IMR-90 (cell line): ENCODE results near the gene ALAD. TPM values are rescaled to one million over a fixed set of nuclear protein-coding genes. Genes with fewer than 3 reads are reported as not detected.

ENCODE experiments used
- ATAC-seq: fragments of 200-7000 bp; cut with Tn5 transposase; 2 replicates; pipeline ENCODE4 v1.9.1; 2020; ENCODE audit warnings: low read depth, mild to moderate bottlenecking, moderate library complexity
- BruUV-seq: library from RNA; stranded (reverse); fragments of 400-500 nt; replicated peaks from 2 replicates; lab custom pipeline; 2021; lab: Mats Ljungman, UMichigan
- CTCF ChIA-PET: fragments of 300-600 bp; formaldehyde crosslinking; extraction: SDS; loops from one replicate; lab custom pipeline; 2021; ENCODE audit warnings: antibody characterized with exemption; lab: Yijun Ruan, JAX
- POLR2A ChIA-PET: fragments of 300-600 bp; sonication (Branson Sonifier 250); formaldehyde crosslinking; loops from one replicate; lab custom pipeline; 2022; ENCODE audit warnings: antibody characterized with exemption; ENCODE audit not compliant: unreplicated experiment; lab: Charles Lee
- DNase-seq: peaks from one replicate; pipeline ENCODE4 v3.0.0; 2013
- H2AFZ ChIP-seq: replicated peaks from 2 replicates; pipeline ENCODE3; 2013; ENCODE audit warnings: low read length, mild to moderate bottlenecking; ENCODE audit not compliant: poor library complexity
- H2AK5ac ChIP-seq: 2 replicates; pipeline ENCODE4 v1.6.1; 2013; ENCODE audit warnings: low read depth, low read length, inconsistent platforms
- H2AK9ac ChIP-seq: replicated peaks from 2 replicates; pipeline ENCODE3; 2013; ENCODE audit warnings: mild to moderate bottlenecking, low read depth, low read length, moderate library complexity; ENCODE audit not compliant: poor library complexity
- H2BK120ac ChIP-seq: 2 replicates; pipeline ENCODE4 v1.6.1; 2013; ENCODE audit warnings: low read depth, low read length, inconsistent platforms
- H2BK15ac ChIP-seq: 3 replicates; pipeline ENCODE4 v1.6.1; 2013; ENCODE audit warnings: low read depth, low read length, inconsistent platforms
- H2BK20ac ChIP-seq: 2 replicates; pipeline ENCODE4 v1.6.1; 2013; ENCODE audit warnings: low read depth, mild to moderate bottlenecking, inconsistent platforms, low read length, moderate library complexity
- H2BK5ac ChIP-seq: 2 replicates; pipeline ENCODE4 v1.6.1; 2013; ENCODE audit warnings: mild to moderate bottlenecking, low read depth, low read length, inconsistent platforms; ENCODE audit not compliant: poor library complexity, severe bottlenecking
- H3K14ac ChIP-seq: replicated peaks from 2 replicates; pipeline ENCODE4 v1.6.1; 2013; ENCODE audit warnings: low read depth, low read length, inconsistent platforms
- H3K18ac ChIP-seq: 2 replicates; pipeline ENCODE4 v1.6.1; 2013; ENCODE audit warnings: low read depth, low read length, control low read depth
- H3K23ac ChIP-seq: 2 replicates; pipeline ENCODE4 v1.6.1; 2013; ENCODE audit warnings: low read depth, low read length, inconsistent platforms
- H3K27ac ChIP-seq: 2 replicates; pipeline ENCODE4 v1.5.1; 2013; ENCODE audit warnings: mild to moderate bottlenecking, control low read depth, low read length; ENCODE audit not compliant: insufficient read depth
- H3K27me3 ChIP-seq: 2 replicates; pipeline ENCODE4 v1.6.1; 2013; ENCODE audit warnings: low read length; ENCODE audit not compliant: control insufficient read depth, insufficient read depth
- H3K36me3 ChIP-seq: 2 replicates; pipeline ENCODE4 v1.6.1; 2013; ENCODE audit warnings: low read length, mixed read lengths; ENCODE audit not compliant: control insufficient read depth, insufficient read depth
- H3K4ac ChIP-seq: 2 replicates; pipeline ENCODE4 v1.6.1; 2013; ENCODE audit warnings: low read depth, low read length, inconsistent platforms
- H3K4me1 ChIP-seq: 2 replicates; pipeline ENCODE4 v1.6.1; 2013; ENCODE audit warnings: low read length, mixed read lengths; ENCODE audit not compliant: control insufficient read depth, insufficient read depth
- H3K4me2 ChIP-seq: 2 replicates; pipeline ENCODE4 v1.6.1; 2013; ENCODE audit warnings: low read depth, mild to moderate bottlenecking, control low read depth, low read length, moderate library complexity
- H3K4me3 ChIP-seq: 2 replicates; pipeline ENCODE4 v1.5.1; 2013; ENCODE audit warnings: low read depth, mild to moderate bottlenecking, control low read depth, low read length, moderate library complexity; ENCODE audit not compliant: insufficient read depth
- H3K56ac ChIP-seq: 2 replicates; pipeline ENCODE4 v1.6.1; 2013; ENCODE audit warnings: low read length, inconsistent platforms; ENCODE audit not compliant: insufficient read depth; ENCODE audit errors: extremely low read depth
- H3K79me1 ChIP-seq, 2 experiments: 2 replicates each; pipeline ENCODE4 v1.6.1; 2013; ENCODE audit warnings: low read length in 2 of 2, inconsistent platforms in 1 of 2, low read depth in 1 of 2
- H3K9ac ChIP-seq: 2 replicates; pipeline ENCODE4 v1.6.1; 2013; ENCODE audit warnings: low read depth, low read length, control low read depth
- H3K9me1 ChIP-seq: 2 replicates; pipeline ENCODE4 v1.6.1; 2013; ENCODE audit warnings: low read length, inconsistent platforms; ENCODE audit not compliant: insufficient read depth
- H3K9me3 ChIP-seq: 2 replicates; pipeline ENCODE4 v1.6.1; 2013; ENCODE audit warnings: low read length; ENCODE audit not compliant: control insufficient read depth, insufficient read depth
- H4K20me1 ChIP-seq: 2 replicates; pipeline ENCODE4 v1.6.1; 2013; ENCODE audit warnings: low read length, inconsistent platforms; ENCODE audit not compliant: insufficient read depth
- H4K5ac ChIP-seq: 2 replicates; pipeline ENCODE4 v1.6.1; 2013; ENCODE audit warnings: mild to moderate bottlenecking, low read depth, low read length, control low read depth
- H4K8ac ChIP-seq, 2 experiments: 2 replicates each; pipeline ENCODE4 v1.6.1; 2013; ENCODE audit warnings: low read depth in 2 of 2, low read length in 2 of 2, control low read depth in 1 of 2, inconsistent platforms in 1 of 2
- H4K91ac ChIP-seq: 2 replicates; pipeline ENCODE4 v1.6.1; 2013; ENCODE audit warnings: low read depth, low read length, inconsistent platforms; ENCODE audit not compliant: insufficient read depth
- BHLHE40 ChIP-seq: fragments of 150-350 bp; IDR thresholded peaks from 2 replicates; pipeline ENCODE4 v1.6.1; 2016; ENCODE audit warnings: mild to moderate bottlenecking, low read depth, low read length
- CHD1 ChIP-seq: IDR thresholded peaks from 2 replicates; pipeline ENCODE4 v1.6.1; 2012; ENCODE audit warnings: low read depth, low read length, improper control_type of control experiment
- FOS ChIP-seq: fragments of 150-350 bp; IDR thresholded peaks from 2 replicates; pipeline ENCODE4 v1.6.1; 2016; ENCODE audit warnings: low read depth, low read length
- MAFK ChIP-seq: IDR thresholded peaks from 2 replicates; pipeline ENCODE4 v1.6.1; 2012; ENCODE audit warnings: low read depth, low read length, improper control_type of control experiment
- NFE2L2 ChIP-seq: fragments of 150-350 bp; IDR thresholded peaks from 2 replicates; pipeline ENCODE4 v1.6.1; 2016; ENCODE audit warnings: low read depth, mild to moderate bottlenecking, low read length
- POLR2A ChIP-seq: IDR thresholded peaks from 2 replicates; pipeline ENCODE4 v1.6.1; 2012; ENCODE audit warnings: mild to moderate bottlenecking, low read depth, low read length
- RAD21 ChIP-seq: IDR thresholded peaks from 2 replicates; pipeline ENCODE4 v1.6.1; 2012; ENCODE audit warnings: low read length, improper control_type of control experiment
- RCOR1 ChIP-seq: IDR thresholded peaks from 2 replicates; pipeline ENCODE4 v1.6.1; 2012; ENCODE audit warnings: mild to moderate bottlenecking, low read length, improper control_type of control experiment; ENCODE audit not compliant: insufficient replicate concordance
- RFX5 ChIP-seq: IDR thresholded peaks from 2 replicates; pipeline ENCODE4 v1.8.0; 2012; ENCODE audit warnings: low read depth, mild to moderate bottlenecking, low read length, moderate library complexity
- SMC3 ChIP-seq: fragments of 150-350 bp; IDR thresholded peaks from 2 replicates; pipeline ENCODE4 v1.6.1; 2016; ENCODE audit warnings: low read depth, mild to moderate bottlenecking, antibody characterized with exemption, low read length, moderate library complexity
- USF2 ChIP-seq: fragments of 150-350 bp; IDR thresholded peaks from 2 replicates; pipeline ENCODE4 v1.6.1; 2017; ENCODE audit warnings: mild to moderate bottlenecking, antibody characterized with exemption, low read length, low read depth
- WGBS, 2 experiments: methylation state at CpG; one replicate each; pipeline versions ENCODE4 v1.1.5 to v1.1.7; 2013; ENCODE audit warnings: missing lambda C conversion rate in 2 of 2; ENCODE audit not compliant: insufficient read length in 1 of 2; ENCODE audit errors: extremely low coverage in 2 of 2; 5-methylcytosine and 5-hydroxymethylcytosine counted together
- dilution Hi-C: fragments of 300-500 bp; cut with HindIII; formaldehyde crosslinking; loops from one replicate; pipeline ENCODE4 v1.14.3; 2018; ENCODE audit warnings: low sequenced_read_pairs; ENCODE audit not compliant: unreplicated experiment
- in situ Hi-C: fragments of 300-500 bp; cut with MboI; formaldehyde crosslinking; loops from 3 replicates; pipeline ENCODE4 v1.14.3; 2019; ENCODE audit warnings: low sequenced_read_pairs, inconsistent platforms, mixed read lengths
- intact Hi-C: fragments of 100-400 bp; cut with micrococcal nuclease; formaldehyde crosslinking; loops from 2 replicates; pipeline ENCODE4 v1.10.0; 2022
- polyA plus RNA-seq, 3 experiments: library from polyadenylated mRNA; depleted of rRNA; stranded (reverse); fragments of >200 nt; gene quantifications; 2 replicates each; pipeline ENCODE4 v1.2.3, GENCODE V29; 2012; ENCODE audit warnings: low replicate concordance in 1 of 3
- total RNA-seq: library from RNA; depleted of rRNA; stranded (reverse); fragments of >200 nt; gene quantifications from 2 replicates; pipeline ENCODE4 v1.2.3, GENCODE V29; 2012
- TF ChIP-seq, protein P1 (sequence below): conservative IDR thresholded peaks from 2 replicates; pipeline ENCODE4 v1.5.1; 2012; ENCODE audit warnings: mild to moderate bottlenecking, low read depth, low read length, improper control_type of control experiment
- TF ChIP-seq, protein P2 (sequence below): fragments of 150-350 bp; IDR thresholded peaks from 2 replicates; pipeline ENCODE4 v1.6.1; 2016; ENCODE audit warnings: low read depth, mild to moderate bottlenecking, low read length, moderate library complexity, borderline replicate concordance

Gene ALAD
- total and polyA plus RNA-seq, 2 of the 4 experiments (the other 2 are of a cell fraction), result 11.1 to 15.6 TPM

GRCh38 chr9:113401027-113401792 lies at the start of gene ALAD (continued):
- TF ChIP-seq SMC3, result peak; percentile 79
- TF ChIP-seq RAD21, result peak; percentile 70

- Histone ChIP-seq H3K4me2 (no peak overlapping the region), H3K4me1 (no peaks in the 10 kb centered on the region), H3K4ac (no peak overlapping the region), H2BK120ac (no peak overlapping the region), H3K9ac (no peak overlapping the region), H3K9me1 (peaks cover 3% of the 10 kb centered on the region; the same call in 1 of the 2 replicates), H3K36me3 (no peaks in the 10 kb centered on the region), H3K56ac (no peak overlapping the region), H2BK5ac (no peak overlapping the region), H3K27ac (no peak overlapping the region), H4K8ac (no peak overlapping the region), H3K14ac (no peak overlapping the region), H2BK20ac (no peak overlapping the region), H3K79me1 (no peaks in the 10 kb centered on the region), H4K20me1 (no peaks in the 10 kb centered on the region), H3K23ac (no peak overlapping the region), H3K9me3 (no peaks in the 10 kb centered on the region), H2AFZ (no peak overlapping the region), H2AK9ac (no peak overlapping the region), H3K18ac (no peak overlapping the region), H3K27me3 (no peaks in the 10 kb centered on the region), H3K4me3 (no peak overlapping the region), H2BK15ac (no peak overlapping the region; the same call in 2 of the 3 replicates), H4K5ac (no peak overlapping the region), H4K91ac (no peak overlapping the region), H2AK5ac (no peak overlapping the region)
- DNase-seq, result no peak
- intact Hi-C loops, result no loop called here
- dilution Hi-C loops, result no loop called here
- no peak for ATAC-seq
- BruUV-seq, result no TSS peak
- in situ Hi-C loops, result loop anchor here (5.0 kb wide), 1 partner anchor 208 kb away; no protein-coding TSS in a partner anchor
- ChIA-PET CTCF (no interaction called here), POLR2A (no interaction called here)
- TF ChIP-seq, protein P1, sequence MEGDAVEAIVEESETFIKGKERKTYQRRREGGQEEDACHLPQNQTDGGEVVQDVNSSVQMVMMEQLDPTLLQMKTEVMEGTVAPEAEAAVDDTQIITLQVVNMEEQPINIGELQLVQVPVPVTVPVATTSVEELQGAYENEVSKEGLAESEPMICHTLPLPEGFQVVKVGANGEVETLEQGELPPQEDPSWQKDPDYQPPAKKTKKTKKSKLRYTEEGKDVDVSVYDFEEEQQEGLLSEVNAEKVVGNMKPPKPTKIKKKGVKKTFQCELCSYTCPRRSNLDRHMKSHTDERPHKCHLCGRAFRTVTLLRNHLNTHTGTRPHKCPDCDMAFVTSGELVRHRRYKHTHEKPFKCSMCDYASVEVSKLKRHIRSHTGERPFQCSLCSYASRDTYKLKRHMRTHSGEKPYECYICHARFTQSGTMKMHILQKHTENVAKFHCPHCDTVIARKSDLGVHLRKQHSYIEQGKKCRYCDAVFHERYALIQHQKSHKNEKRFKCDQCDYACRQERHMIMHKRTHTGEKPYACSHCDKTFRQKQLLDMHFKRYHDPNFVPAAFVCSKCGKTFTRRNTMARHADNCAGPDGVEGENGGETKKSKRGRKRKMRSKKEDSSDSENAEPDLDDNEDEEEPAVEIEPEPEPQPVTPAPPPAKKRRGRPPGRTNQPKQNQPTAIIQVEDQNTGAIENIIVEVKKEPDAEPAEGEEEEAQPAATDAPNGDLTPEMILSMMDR, result no peak
- no peak for TF ChIP-seq RFX5
- no peak for TF ChIP-seq SMC3
- TF ChIP-seq BHLHE40, result no peak
- TF ChIP-seq FOS, result no peak
- TF ChIP-seq CHD1, result no peak
- TF ChIP-seq NFE2L2, result no peak
- no peak for TF ChIP-seq POLR2A
- TF ChIP-seq, protein P2, sequence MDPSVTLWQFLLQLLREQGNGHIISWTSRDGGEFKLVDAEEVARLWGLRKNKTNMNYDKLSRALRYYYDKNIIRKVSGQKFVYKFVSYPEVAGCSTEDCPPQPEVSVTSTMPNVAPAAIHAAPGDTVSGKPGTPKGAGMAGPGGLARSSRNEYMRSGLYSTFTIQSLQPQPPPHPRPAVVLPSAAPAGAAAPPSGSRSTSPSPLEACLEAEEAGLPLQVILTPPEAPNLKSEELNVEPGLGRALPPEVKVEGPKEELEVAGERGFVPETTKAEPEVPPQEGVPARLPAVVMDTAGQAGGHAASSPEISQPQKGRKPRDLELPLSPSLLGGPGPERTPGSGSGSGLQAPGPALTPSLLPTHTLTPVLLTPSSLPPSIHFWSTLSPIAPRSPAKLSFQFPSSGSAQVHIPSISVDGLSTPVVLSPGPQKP, result no peak
- no peak for TF ChIP-seq RCOR1
- TF ChIP-seq RAD21, result no peak
- TF ChIP-seq MAFK, result no peak
- TF ChIP-seq USF2, result no peak
- no CpG with 5 or more reads among the region's 2 CpGs for WGBS, 2 experiments
Measured at GRCh38 chr9:113449376-113449775, 48.3 kb upstream of the ALAD start.
